Measurements from ENCODE around the gene PARL. TPM values are rescaled to one million over a fixed set of nuclear protein-coding genes. Genes with fewer than 3 reads are reported as not detected.
"Not testable (repeated sequence)": the region's sequence is repeated elsewhere in the genome, so short reads cannot be mapped to it uniquely, and the experiment has no call there.

Gene PARL
- total and polyA plus RNA-seq, 2 of the 8 experiments (the other 6 are each of a cell fraction or from before 2014, with no cell fraction given) = 62.7 to 85.0 TPM

GRCh38 chr3:183878071-183878470, 6.6 kb downstream of the PARL start (continued):
- no peak for TF ChIP-seq RNF2 (IDR thresholded peaks at IDR 0.05; ENCODE audit: borderline replicate concordance, low read depth, low read length, missing control alignments, poor library complexity, severe bottlenecking)
- TF ChIP-seq JUND (IDR thresholded peaks at IDR 0.05; ENCODE audit: low read length) = no peak
- TF ChIP-seq TAF7 (optimal IDR thresholded peaks at IDR 0.05; ENCODE audit: borderline replicate concordance, low read depth, low read length) = no peak
- no peak for TF ChIP-seq RXRA (IDR thresholded peaks at IDR 0.05; ENCODE audit: insufficient read depth, low read depth, low read length)
- no peak for TF ChIP-seq SP2 (IDR thresholded peaks at IDR 0.05; ENCODE audit: low read length)
- no peak for TF ChIP-seq TCF12 (IDR thresholded peaks at IDR 0.05; ENCODE audit: low read depth, low read length)

- H3K56ac ChIP-seq (replicated peaks; ENCODE audit: insufficient read length, low read depth, low read length); H4K5ac ChIP-seq (ENCODE audit: insufficient read length, low read depth, low read length); H3K27me3 ChIP-seq (replicated peaks in 1 of 4; ENCODE audit: control insufficient read depth in 3 of 4, extremely low read depth in 1 of 4, insufficient read depth in 3 of 4, low read length in 3 of 4); H3K36me3 ChIP-seq (ENCODE audit: control insufficient read depth in 2 of 4, insufficient read depth in 4 of 4, low read length in 3 of 4); H3K23me2 ChIP-seq (ENCODE audit: low read depth, low read length); H4K91ac ChIP-seq (replicated peaks; ENCODE audit: insufficient read length, low read length); H3K18ac ChIP-seq (ENCODE audit: extremely low read depth, low read length); FAIRE-seq; H2BK15ac ChIP-seq (ENCODE audit: low read length); CTCF ChIA-PET (ENCODE audit: partially characterized antibody); DNase-seq (ENCODE audit: low read depth in 1 of 2, low spot score in 2 of 2); H2AFZ ChIP-seq (ENCODE audit: low read length); H2BK12ac ChIP-seq (ENCODE audit: low read depth, low read length); H4K8ac ChIP-seq (ENCODE audit: extremely low read depth, insufficient read depth, low read length); H2BK120ac ChIP-seq (replicated peaks; ENCODE audit: low read depth, low read length); H2AK5ac ChIP-seq (ENCODE audit: low read depth, low read length); H3K23ac ChIP-seq (ENCODE audit: insufficient read length); H3K4ac ChIP-seq (replicated peaks; ENCODE audit: insufficient read length, low read depth, low read length); H3K4me1 ChIP-seq (replicated peaks in 1 of 4; ENCODE audit: control insufficient read depth in 3 of 4, insufficient read depth in 4 of 4, low read length in 3 of 4); H3K9ac ChIP-seq (replicated peaks in 1 of 4; ENCODE audit: extremely low read depth in 1 of 4, low read depth in 3 of 4, low read length in 3 of 4); H3K14ac ChIP-seq (ENCODE audit: insufficient read length); H3K4me3 ChIP-seq (ENCODE audit: extremely low read depth in 1 of 4, insufficient read depth in 2 of 4, low read depth in 3 of 4, low read length in 4 of 4); H2BK5ac ChIP-seq (ENCODE audit: low read depth, low read length); H4K20me1 ChIP-seq (replicated peaks in 1 of 2; ENCODE audit: control insufficient read depth in 1 of 2, insufficient read depth in 2 of 2, low read length in 2 of 2); H2BK20ac ChIP-seq (ENCODE audit: low read length); H3K27ac ChIP-seq (ENCODE audit: low read depth, low read length); POLR2A ChIA-PET (ENCODE audit: partially characterized antibody); H3K9me3 ChIP-seq (ENCODE audit: insufficient read depth in 2 of 2, low read depth in 1 of 2, low read length in 1 of 2); H3K4me2 ChIP-seq (ENCODE audit: insufficient read depth in 1 of 2, low read depth in 2 of 2, low read length in 2 of 2): not testable (repeated sequence)
- 89% methylated on average over 5 of the region's 5 CpGs; no CpG with 5 or more reads in 1 of the 2 experiments for WGBS, 2 experiments (ENCODE audit: extremely low coverage in 1 of 2, insufficient coverage in 1 of 2, insufficient read length in 1 of 2, insufficient replicate concordance in 2 of 2, low coverage in 1 of 2, low lambda C conversion rate in 2 of 2, missing lambda C conversion rate in 1 of 2)
- peaks cover 12 to 85% of the 10 kb centered on the region in 2 experiments for H3K79me2 ChIP-seq (ENCODE audit: control insufficient read depth in 1 of 2, insufficient read depth in 2 of 2, low read length in 2 of 2)
- peaks cover 11% of the 10 kb centered on the region for H3K79me1 ChIP-seq (ENCODE audit: low read depth, low read length)
Observed at GRCh38 chr3:183877227-183877626, 7.5 kb downstream of the PARL start.

Data from H1 (cell line).